HepG2 (cell line): ENCODE data around the gene CA5B.
"Not testable (repeated sequence)": the region's sequence is repeated elsewhere in the genome, so short reads cannot be mapped to it uniquely, and the experiment has no call there.

ENCODE experiments used
- ATM ChIP-seq: fragments of 450-650 bp; IDR thresholded peaks from 2 replicates; pipeline ENCODE4 v1.7.1; 2017; ENCODE audit warnings: mild to moderate bottlenecking, borderline replicate concordance
- CCAR2 ChIP-seq: fragments of 200-400 bp; formaldehyde crosslinking; optimal IDR thresholded peaks from 2 replicates; pipeline ENCODE3; 2018; ENCODE audit warnings: low read depth, mild to moderate bottlenecking, low read length, moderate library complexity
- CHD4 ChIP-seq: fragments of 200-600 bp; sonication (generic); IDR thresholded peaks from 2 replicates; pipeline ENCODE4 v1.7.0; 2017; ENCODE audit warnings: mild to moderate bottlenecking, low read length, borderline replicate concordance
- HDAC6 ChIP-seq: fragments of 200-600 bp; sonication (generic); IDR thresholded peaks from 2 replicates; pipeline ENCODE4 v1.7.0; 2017; ENCODE audit warnings: mild to moderate bottlenecking, antibody characterized with exemption, low read length, low read depth
- HMG20A ChIP-seq: IDR thresholded peaks from 2 replicates; pipeline ENCODE4 v1.6.1; 2016; ENCODE audit warnings: borderline replicate concordance
- HNRNPH1 ChIP-seq: fragments of 200-400 bp; formaldehyde crosslinking; optimal IDR thresholded peaks from 2 replicates; pipeline ENCODE3; 2017; ENCODE audit warnings: mild to moderate bottlenecking, low read depth, low read length
- MAZ ChIP-seq, 2 experiments: sonication (generic) in 1 of 2; formaldehyde crosslinking in 1 of 2; IDR thresholded peaks; 2 replicates each; pipeline versions ENCODE4 v1.5.0 to v1.6.1; 2012 to 2020; ENCODE audit warnings: low read depth in 2 of 2, mild to moderate bottlenecking in 2 of 2, borderline replicate concordance in 1 of 2, improper control_type of control experiment in 1 of 2, low read length in 1 of 2, missing genetic modification reagents in 1 of 2, moderate library complexity in 1 of 2
- TF ChIP-seq, protein P1 (sequence below), 2 experiments: sonication (generic) in 1 of 2; formaldehyde crosslinking in 1 of 2; IDR thresholded peaks; 2 replicates each; pipeline versions ENCODE4 v1.5.1 to v1.6.1; 2011 to 2020; ENCODE audit warnings: borderline replicate concordance in 1 of 2, low read depth in 1 of 2, low read length in 1 of 2, mild to moderate bottlenecking in 1 of 2, missing genetic modification reagents in 1 of 2, moderate library complexity in 1 of 2
- TF ChIP-seq, protein P2 (sequence below): sonication (generic); formaldehyde crosslinking; IDR thresholded peaks from 2 replicates; pipeline ENCODE4 v1.5.0; 2020; ENCODE audit warnings: mild to moderate bottlenecking, missing genetic modification reagents, moderate library complexity

DNA sequence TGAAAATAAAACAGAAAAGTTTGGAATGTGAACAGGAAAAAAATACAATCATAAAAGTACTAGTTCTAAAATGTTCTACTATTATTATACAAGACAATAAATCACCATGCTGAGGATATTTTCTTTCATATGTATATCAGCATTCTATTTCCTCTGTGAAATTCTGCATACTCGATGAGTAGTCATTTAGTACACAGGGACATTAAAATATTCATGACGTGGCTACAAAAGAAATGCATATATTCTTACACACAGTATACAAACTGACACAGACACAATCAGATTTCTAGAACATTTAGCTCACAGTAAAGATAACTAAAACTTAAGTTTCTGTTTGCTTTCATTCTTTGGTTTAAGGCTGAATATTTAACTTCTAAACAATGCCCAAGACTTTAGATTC lies 93.3 kb downstream of the CA5B start:
- TF ChIP-seq, protein P1, sequence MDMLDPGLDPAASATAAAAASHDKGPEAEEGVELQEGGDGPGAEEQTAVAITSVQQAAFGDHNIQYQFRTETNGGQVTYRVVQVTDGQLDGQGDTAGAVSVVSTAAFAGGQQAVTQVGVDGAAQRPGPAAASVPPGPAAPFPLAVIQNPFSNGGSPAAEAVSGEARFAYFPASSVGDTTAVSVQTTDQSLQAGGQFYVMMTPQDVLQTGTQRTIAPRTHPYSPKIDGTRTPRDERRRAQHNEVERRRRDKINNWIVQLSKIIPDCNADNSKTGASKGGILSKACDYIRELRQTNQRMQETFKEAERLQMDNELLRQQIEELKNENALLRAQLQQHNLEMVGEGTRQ (IDR thresholded peaks at IDR 0.05; ENCODE audit: low read depth, low read length) = not testable (repeated sequence)
- TF ChIP-seq, protein P1 (CRISPR knock-in tag; IDR thresholded peaks at IDR 0.05; ENCODE audit: borderline replicate concordance) = not testable (repeated sequence)
- TF ChIP-seq CCAR2; MAZ (IDR thresholded peaks at IDR 0.05; ENCODE audit: borderline replicate concordance, low read depth, low read length); MAZ (CRISPR knock-in tag; IDR thresholded peaks at IDR 0.05; ENCODE audit: low read depth); ATM; HDAC6; HMG20A (CRISPR knock-in tag); HNRNPH1; CHD4: not testable (repeated sequence)
- TF ChIP-seq, protein P2, sequence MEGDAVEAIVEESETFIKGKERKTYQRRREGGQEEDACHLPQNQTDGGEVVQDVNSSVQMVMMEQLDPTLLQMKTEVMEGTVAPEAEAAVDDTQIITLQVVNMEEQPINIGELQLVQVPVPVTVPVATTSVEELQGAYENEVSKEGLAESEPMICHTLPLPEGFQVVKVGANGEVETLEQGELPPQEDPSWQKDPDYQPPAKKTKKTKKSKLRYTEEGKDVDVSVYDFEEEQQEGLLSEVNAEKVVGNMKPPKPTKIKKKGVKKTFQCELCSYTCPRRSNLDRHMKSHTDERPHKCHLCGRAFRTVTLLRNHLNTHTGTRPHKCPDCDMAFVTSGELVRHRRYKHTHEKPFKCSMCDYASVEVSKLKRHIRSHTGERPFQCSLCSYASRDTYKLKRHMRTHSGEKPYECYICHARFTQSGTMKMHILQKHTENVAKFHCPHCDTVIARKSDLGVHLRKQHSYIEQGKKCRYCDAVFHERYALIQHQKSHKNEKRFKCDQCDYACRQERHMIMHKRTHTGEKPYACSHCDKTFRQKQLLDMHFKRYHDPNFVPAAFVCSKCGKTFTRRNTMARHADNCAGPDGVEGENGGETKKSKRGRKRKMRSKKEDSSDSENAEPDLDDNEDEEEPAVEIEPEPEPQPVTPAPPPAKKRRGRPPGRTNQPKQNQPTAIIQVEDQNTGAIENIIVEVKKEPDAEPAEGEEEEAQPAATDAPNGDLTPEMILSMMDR = not testable (repeated sequence)
